ENCODE measurements around the gene KDM4F.
"Not testable (repeated sequence)": the region's sequence is repeated elsewhere in the genome, so short reads cannot be mapped to it uniquely, and the experiment has no call there.

Gene KDM4F

DNA sequence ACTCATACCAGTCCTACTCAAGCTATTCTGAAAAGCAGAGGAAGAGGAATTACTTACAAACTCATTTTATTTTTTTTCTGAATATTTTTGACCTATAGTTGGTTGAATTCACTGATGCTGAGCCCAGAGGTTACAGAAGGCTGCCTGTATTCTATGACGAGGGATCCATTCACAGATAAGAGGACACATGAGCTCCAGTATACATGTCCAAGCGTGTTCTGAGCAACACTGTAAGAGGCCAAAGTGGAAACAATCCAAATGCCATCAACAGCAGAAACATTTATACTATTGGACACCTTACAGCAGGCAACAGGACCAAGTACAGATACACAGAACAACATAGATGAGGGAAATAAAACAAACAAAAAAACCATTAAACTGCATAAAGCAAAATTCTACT is 13.9 kb upstream of the KDM4F start:
- H3K9ac ChIP-seq, result no peak overlapping the region
- no peak overlapping the region for H3K4me2 ChIP-seq
- H3K27ac ChIP-seq, result no peak overlapping the region
- no peaks in the 10 kb centered on the region for H3K4me1 ChIP-seq
- H4K20me1 ChIP-seq, result no peaks in the 10 kb centered on the region
- no peaks in the 10 kb centered on the region for H3K36me3 ChIP-seq
- peaks cover 10% of the 10 kb centered on the region for H3K9me3 ChIP-seq
- TF ChIP-seq Cebpa-rat (IDR thresholded peaks at IDR 0.05), result no peak
- no peaks in the 10 kb centered on the region for H3K27me3 ChIP-seq
- no peak overlapping the region for H3K4me3 ChIP-seq

DNA sequence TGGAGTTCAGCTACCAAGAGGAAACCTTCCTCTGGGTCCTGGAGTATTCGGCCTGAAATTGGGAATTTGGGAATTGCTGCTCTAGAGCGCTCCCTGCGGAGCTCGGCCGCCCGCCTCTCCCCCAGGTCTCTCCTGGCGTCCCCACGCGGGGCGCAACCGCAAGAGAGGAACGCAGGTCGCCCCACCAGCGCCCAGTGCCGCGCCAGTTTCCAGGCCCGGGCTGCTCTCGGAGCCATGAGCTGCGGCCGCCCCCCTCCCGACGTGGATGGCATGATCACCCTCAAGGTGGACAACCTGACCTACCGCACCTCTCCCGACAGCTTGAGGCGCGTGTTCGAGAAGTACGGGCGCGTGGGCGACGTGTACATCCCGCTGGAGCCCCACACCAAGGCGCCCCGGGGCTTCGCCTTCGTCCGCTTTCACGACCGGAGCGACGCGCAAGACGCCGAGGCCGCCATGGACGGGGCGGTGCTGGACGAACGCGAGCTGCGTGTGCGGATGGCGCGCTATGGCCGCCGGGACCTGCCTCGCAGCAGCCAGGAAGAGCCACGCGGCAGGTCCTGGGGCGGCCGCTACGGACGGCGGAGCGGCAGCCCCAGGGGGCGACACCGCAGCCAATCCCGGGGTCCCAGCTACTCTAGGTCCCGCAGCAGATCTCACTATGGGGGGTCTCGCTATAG is 11.7 kb upstream of the KDM4F start:
- not testable (repeated sequence) for H3K27ac ChIP-seq, H3K27me3 ChIP-seq, H3K4me3 ChIP-seq, H3K9ac ChIP-seq, H3K4me2 ChIP-seq, H3K9me3 ChIP-seq, H3K36me3 ChIP-seq, H4K20me1 ChIP-seq, H3K4me1 ChIP-seq

DNA sequence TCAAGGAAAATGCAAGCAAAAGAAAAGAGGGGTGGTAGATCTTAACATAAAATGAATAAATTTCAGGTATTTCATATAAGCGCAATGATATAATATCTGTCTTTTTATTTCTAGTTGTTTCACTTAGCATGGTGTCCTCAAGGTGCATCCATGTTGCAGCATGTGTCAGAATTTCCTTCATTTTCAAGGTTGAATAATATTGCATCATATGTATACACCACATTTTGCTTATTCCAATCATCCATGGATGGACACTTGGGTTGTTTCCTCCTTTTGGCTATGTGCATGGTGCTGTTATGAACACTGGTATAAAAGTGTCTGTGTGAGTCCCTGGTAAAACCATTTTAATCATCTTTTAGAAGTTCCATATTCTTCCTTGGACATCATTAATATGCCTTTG is 7.0 kb upstream of the KDM4F start:
- H3K27ac ChIP-seq, result no peak overlapping the region
- no peak overlapping the region for H3K4me3 ChIP-seq
- H4K20me1 ChIP-seq, result no peaks in the 10 kb centered on the region
- H3K9me3 ChIP-seq, result peaks cover 9% of the 10 kb centered on the region
- no peak overlapping the region for H3K4me2 ChIP-seq
- peaks cover 5% of the 10 kb centered on the region; the same call in 1 of the 2 replicates for H3K4me1 ChIP-seq
- H3K27me3 ChIP-seq, result no peaks in the 10 kb centered on the region
- TF ChIP-seq Cebpa-rat (IDR thresholded peaks at IDR 0.05), result no peak
- H3K9ac ChIP-seq, result no peak overlapping the region
- H3K36me3 ChIP-seq, result no peaks in the 10 kb centered on the region

DNA sequence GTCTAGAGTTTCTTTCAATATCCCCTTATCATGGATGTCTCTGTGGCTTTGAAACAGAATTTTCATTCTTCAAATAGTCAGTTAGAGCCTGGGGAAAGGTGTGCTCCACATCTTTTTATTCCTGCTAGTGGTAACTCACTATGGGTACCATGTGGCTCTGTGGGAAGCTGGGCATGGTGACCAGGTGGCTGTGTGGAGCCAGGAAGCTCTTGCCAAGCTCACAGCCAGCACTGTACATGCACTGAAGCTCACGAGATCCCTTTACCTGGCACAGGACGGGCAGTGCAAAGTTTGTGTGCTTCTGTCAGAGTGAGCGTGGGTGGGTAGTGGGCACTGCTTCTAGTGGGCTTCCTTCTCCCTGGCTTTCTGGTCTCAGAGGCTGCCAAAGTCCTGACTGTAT is 6.3 kb upstream of the KDM4F start:
- H3K4me1 ChIP-seq, result peaks cover 5% of the 10 kb centered on the region; the same call in 1 of the 2 replicates
- TF ChIP-seq Cebpa-rat (IDR thresholded peaks at IDR 0.05), result no peak

DNA sequence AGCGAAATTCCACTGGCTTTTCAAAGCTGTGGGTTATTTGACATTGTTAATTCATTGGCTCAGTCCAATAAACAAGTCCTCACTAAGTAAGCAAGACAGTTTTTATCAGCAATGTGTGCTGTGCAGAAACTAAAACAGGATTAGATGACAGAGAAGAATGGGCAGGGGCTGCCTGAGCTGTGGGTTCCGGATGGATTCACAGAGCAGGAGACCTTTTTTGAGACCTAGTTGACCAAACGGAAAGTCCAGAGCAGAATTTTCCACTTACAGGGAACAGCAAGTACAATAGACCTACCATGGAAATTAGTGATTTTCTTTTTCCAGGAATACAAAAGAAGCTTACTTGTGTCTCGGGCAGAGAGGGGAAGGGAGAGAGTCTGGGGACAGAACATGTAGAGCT is 5.2 kb upstream of the KDM4F start:
- H3K36me3 ChIP-seq, result no peaks in the 10 kb centered on the region
- no peak overlapping the region for H3K4me3 ChIP-seq
- no peaks in the 10 kb centered on the region for H4K20me1 ChIP-seq
- H3K4me1 ChIP-seq, result peaks cover 8% of the 10 kb centered on the region
- no peak overlapping the region for H3K27ac ChIP-seq
- H3K9me3 ChIP-seq, result no peaks in the 10 kb centered on the region
- no peak overlapping the region for H3K9ac ChIP-seq
- no peak overlapping the region for H3K4me2 ChIP-seq
- TF ChIP-seq Cebpa-rat (IDR thresholded peaks at IDR 0.05), result no peak
- no peaks in the 10 kb centered on the region for H3K27me3 ChIP-seq

More for the DNA sequence above, 6.3 kb upstream of the KDM4F start:
- no peak overlapping the region for H3K4me3 ChIP-seq
- no peak overlapping the region for H3K4me2 ChIP-seq
- H3K36me3 ChIP-seq, result no peaks in the 10 kb centered on the region
- H3K27ac ChIP-seq, result no peak overlapping the region
- peaks cover 2% of the 10 kb centered on the region for H3K9me3 ChIP-seq
- H4K20me1 ChIP-seq, result no peaks in the 10 kb centered on the region
- H3K9ac ChIP-seq, result no peak overlapping the region
- H3K27me3 ChIP-seq, result no peaks in the 10 kb centered on the region

DNA sequence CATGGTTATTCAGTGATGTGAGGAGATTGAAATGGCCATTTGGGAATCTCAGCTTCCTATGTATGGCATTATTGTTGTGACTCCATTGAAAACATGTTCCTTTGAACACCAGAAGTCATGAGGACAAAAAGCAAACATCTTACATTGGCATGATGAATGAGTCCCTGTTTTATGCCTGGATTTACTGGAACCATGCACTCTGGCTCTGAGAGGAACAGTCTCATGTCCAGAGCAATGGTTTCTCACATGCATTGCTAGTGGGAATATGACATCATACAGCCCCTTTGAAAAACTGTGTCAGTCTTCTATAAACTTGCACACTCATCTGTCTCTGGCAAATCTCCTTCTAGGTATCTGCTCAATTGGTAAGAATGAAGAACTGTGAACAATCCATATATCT is 3.4 kb upstream of the KDM4F start:
- no peak for TF ChIP-seq Cebpa-rat (IDR thresholded peaks at IDR 0.05)
- Histone ChIP-seq H3K9me3 (no peaks in the 10 kb centered on the region), H3K27ac (no peak overlapping the region), H3K36me3 (no peaks in the 10 kb centered on the region), H3K4me3 (no peak overlapping the region), H3K9ac (no peak overlapping the region), H3K4me2 (no peak overlapping the region), H3K4me1 (peaks cover 11% of the 10 kb centered on the region), H3K27me3 (no peaks in the 10 kb centered on the region), H4K20me1 (no peaks in the 10 kb centered on the region)

DNA sequence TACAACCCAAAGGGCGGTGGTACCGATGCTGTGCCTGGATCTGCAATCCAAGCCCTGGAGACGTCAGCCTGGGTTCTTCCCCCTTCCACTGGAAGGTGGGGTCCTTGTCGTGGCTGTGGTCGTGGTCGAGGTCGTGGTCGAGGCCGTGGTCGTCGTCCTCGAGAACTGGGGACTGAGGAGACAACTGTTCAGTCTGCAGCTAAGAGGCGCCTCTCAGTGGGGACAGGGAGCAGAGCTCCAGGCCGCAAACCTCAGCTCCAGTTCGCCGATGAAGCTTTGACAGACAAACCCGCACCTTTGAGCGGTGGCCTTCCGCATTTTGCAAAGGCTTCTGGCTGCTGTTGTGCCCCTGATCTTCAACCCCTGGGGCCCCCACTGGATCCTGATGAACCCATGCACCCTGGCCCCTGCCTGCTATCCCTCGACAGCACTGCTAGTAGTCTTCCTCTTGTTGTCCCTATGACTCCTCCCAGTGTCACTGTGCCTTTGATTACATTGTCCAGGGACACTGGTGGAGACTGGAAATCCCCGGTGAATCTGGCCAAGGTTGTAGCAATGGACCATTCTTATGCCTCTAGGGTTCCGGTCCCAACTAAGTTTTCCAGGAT is 1.5 kb downstream of the KDM4F start:
- H3K9me3 ChIP-seq, result no peaks in the 10 kb centered on the region
- H4K20me1 ChIP-seq, result no peaks in the 10 kb centered on the region
- no peak overlapping the region for H3K9ac ChIP-seq
- H3K4me3 ChIP-seq, result no peak overlapping the region
- no peak overlapping the region for H3K4me2 ChIP-seq
- H3K27ac ChIP-seq, result no peak overlapping the region
- no peaks in the 10 kb centered on the region for H3K36me3 ChIP-seq
- peaks cover 16% of the 10 kb centered on the region for H3K4me1 ChIP-seq
- TF ChIP-seq Cebpa-rat (IDR thresholded peaks at IDR 0.05), result no peak
- H3K27me3 ChIP-seq, result no peaks in the 10 kb centered on the region

DNA sequence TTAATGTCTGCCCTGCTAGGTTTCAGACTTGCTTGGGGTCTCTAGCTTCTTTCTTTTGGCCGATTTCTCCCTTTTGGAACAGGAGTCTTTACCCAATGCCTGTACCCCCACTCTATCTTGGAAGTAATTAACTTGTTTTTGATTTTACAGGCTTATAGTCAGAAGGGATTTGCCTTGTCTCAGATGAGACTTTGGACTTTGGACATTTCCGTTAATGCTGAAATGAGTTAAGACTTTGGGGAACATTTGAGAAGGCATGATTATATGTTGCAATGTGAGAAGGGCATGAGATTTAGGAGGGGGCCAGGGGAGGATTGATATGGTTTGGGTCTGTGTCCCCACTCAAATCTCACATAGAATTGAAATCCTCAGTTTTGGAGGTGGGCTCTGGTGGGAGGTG is 5.1 kb downstream of the KDM4F start:
- Histone ChIP-seq H3K27me3 (no peaks in the 10 kb centered on the region), H3K27ac (no peak overlapping the region), H3K9ac (no peak overlapping the region), H3K9me3 (no peaks in the 10 kb centered on the region), H3K4me3 (no peak overlapping the region), H3K36me3 (no peaks in the 10 kb centered on the region), H4K20me1 (no peaks in the 10 kb centered on the region), H3K4me2 (no peak overlapping the region; the same call in 1 of the 2 replicates), H3K4me1 (peaks cover 5% of the 10 kb centered on the region; the same call in 1 of the 2 replicates)
- no peak for TF ChIP-seq Cebpa-rat (IDR thresholded peaks at IDR 0.05)

DNA sequence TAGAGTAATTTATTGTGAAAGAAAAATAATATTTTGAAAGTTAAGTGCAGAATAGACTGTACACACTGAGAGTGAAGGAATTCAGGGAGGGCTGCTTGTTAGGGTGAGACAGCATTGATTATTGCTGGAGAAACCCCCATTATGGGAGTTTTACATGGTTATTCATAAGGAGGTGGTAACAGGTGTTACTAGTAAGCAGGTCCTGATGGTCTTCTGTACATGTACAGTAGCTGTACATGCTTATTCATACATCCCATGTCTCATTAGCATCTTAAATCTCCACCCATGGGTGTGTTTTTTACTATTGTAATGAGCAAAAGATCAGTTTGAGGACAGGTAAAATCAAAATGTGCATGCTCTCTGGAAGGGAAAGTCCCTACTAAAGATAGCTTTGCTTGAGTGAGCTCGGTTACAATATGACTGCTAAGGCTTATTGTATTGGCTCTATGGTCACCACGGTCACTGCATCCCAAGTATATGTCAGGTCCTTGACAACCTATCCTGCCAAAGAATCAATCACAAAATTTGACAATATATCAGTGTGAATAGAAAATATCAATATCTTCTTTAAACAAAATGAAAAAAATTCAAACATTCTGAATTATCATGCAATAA is 6.2 kb downstream of the KDM4F start:
- no peaks in the 10 kb centered on the region for H3K27me3 ChIP-seq
- H3K4me2 ChIP-seq, result no peak overlapping the region
- no peaks in the 10 kb centered on the region for H3K36me3 ChIP-seq
- H3K9ac ChIP-seq, result no peak overlapping the region
- no peak for TF ChIP-seq Cebpa-rat (IDR thresholded peaks at IDR 0.05)
- 0 out of 2 replicates have a peak, but pooled peaks cover 5% of the 10 kb centered on the region for H3K4me1 ChIP-seq
- no peak overlapping the region for H3K27ac ChIP-seq
- H3K4me3 ChIP-seq, result no peak overlapping the region
- no peaks in the 10 kb centered on the region for H4K20me1 ChIP-seq
- no peaks in the 10 kb centered on the region for H3K9me3 ChIP-seq

DNA sequence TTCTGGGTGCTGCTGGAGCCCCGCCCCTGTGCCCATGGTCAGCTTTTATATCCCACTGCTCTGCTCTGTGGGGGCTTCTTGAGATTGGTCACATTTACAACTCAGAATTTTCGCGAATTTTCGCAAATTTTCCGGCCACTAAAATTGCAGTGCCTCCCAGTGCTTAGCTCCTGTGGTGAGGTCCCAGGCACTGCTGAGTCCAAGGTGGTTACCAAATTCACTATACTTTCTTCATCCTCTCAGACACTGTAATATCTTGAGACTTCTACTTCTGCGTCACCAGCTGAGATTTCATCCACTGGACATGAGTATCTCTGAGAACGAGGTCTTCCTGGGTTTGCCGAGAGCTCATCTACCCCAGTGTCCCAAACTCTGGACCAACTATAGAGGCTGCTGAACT is 8.7 kb downstream of the KDM4F start:
- no peak overlapping the region for H3K9ac ChIP-seq
- no peak for TF ChIP-seq Cebpa-rat (IDR thresholded peaks at IDR 0.05)
- no peak overlapping the region for H3K4me2 ChIP-seq
- no peaks in the 10 kb centered on the region for H3K27me3 ChIP-seq
- no peaks in the 10 kb centered on the region for H4K20me1 ChIP-seq
- H3K9me3 ChIP-seq, result no peaks in the 10 kb centered on the region
- H3K4me3 ChIP-seq, result no peak overlapping the region
- H3K27ac ChIP-seq, result no peak overlapping the region
- no peaks in the 10 kb centered on the region for H3K36me3 ChIP-seq
- 0 out of 2 replicates have a peak, but pooled peaks cover 5% of the 10 kb centered on the region for H3K4me1 ChIP-seq

All from BLaER1 (cell line).